HG02571 (cell line): ENCODE data around the gene CALB2.

ENCODE experiments used
- ATAC-seq: cut with Tn5 transposase; IDR thresholded peaks from one replicate; pipeline ENCODE4 v1.9.1; 2021; ENCODE audit warnings: mild to moderate bottlenecking, moderate library complexity; ENCODE audit not compliant: unreplicated experiment

The CALB2 gene

DNA sequence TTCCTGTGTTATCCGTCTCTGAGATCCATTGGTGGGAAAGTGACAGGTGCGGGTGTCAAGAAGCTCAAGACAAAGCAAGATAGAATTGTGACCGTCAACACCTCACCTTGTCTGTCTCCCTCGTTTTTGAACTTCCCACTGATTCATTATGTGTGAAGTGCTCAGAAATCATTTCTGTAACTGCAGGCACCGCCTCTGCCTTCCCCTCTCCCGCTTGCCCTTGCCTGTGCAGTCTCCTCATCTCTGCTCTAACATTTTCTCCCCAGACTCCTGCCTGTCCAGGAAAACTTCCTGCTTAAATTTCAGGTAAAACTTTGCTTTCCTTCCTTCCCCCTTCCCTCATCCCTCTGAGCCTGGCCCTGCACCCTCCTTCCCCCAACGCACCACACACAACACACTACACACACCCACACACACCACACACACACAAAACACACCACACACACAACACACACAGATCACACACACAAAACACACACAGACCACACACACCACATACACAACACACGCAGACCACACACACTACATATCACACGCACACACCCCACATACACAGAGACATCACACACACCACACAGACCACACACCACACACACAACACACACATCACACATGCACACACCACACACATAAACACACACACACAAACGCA lies 25.7 kb downstream of the CALB2 start:
- ATAC-seq: no peak

DNA sequence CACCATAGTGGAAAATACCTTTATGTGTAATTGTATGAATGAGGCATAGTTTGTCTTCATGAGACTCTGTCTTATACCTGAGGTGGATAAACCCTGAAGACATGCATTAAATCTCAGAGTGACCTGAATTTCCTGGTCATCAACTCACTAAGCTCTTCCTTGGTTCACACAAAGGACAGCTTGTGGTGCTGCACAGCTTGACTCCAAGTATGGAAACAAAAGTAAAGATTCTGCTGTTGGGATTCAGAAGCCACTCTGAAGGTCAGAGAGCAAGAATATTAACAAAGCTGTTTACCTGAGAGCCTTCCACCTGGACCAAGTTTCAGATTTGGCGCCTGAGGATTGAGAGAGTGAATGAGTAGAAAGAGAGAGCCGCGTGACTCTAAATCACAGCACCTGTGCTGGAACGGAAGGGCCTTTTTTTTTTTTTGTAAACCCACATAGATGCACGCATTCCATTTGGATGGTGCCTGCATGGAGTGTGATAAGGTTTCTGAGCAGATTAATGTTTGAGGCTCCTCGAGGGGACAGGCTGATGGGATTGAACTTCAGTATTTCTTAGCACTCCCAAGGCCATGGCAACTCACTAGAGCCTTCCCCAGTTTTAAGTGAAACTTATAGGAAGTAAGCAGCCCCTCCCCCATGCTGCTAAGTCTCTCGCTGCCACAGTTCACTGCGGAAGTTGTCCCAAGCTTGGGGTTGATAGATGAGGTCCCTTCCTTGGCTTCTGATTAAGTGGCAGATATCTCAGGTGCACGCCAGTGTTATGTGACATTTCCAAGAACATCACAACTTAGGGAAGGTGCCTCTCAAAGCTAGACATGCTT lies 28.7 kb downstream of the CALB2 start:
- no peak for ATAC-seq

DNA sequence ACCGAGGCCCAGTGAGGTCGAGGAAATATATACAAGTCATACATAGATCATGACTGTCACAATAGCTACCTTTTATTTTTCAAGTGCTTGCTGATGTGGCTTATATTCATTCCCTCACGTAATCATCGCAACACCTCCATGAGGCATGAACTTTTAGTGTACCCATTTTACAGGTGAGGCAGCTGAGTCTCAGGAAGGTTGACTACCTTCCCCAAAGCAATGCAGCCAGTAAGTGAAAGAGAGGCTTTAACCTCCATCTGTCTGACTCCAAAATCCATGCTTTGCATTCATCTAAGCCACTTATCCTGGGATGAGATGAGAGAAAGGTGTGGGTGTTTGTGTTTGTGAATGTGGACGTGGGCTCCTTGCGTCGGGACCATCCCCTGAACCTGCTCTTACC lies 30.8 kb downstream of the CALB2 start:
- ATAC-seq: no peak

DNA sequence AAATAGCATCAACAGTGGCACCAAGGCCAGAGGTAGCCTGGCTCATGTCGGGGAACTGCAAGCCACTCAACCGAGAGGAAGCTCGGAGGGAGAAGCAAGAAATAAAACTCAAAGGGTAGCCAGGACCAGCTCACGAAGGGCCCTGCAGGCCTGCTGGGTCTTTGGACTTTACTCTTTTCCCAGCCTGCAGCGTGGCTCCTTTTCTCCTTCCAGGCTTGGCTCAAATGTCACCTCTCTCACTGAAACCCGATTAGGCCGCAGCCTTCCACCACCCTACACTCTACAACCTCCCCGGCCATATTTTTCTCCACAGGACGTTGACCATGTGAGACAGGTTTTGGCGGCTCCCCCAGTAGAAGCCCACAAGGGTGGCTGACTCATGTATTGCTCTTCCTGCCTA lies 38.1 kb downstream of the CALB2 start:
- ATAC-seq: no peak

DNA sequence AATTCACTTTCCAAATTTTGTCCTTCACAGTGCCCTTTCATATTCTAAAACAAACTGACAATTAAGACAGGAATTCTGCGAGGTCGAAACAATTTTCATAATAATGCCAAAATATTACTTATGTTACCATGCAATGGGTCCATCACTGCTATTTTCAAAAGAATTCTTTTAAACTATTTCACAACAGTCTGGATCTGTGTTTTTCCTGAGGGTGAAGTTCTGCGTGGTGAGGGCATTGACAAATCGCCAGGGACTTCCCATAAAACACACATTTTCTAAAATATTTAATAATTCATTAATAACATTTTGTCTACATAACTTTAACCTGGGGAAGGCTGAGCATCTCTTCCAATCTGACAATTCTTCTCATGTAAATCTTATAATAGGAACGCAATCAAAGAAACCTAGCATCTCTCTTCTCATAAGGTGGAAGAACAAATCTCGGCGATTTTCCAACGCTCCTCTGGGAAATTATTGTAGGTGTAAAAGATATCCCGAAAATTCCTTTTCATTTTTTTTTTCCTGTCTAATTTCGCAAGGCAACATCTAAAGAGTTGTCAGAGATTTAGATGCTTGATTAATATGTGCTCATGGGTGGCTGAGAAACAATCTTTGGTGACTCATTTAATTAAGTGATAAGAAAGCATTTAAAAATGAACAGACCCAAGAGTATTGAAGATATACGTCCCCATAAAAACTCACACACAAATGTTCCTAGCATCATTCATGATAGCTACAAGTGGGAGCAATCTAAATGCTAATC lies 41.5 kb downstream of the CALB2 start:
- no peak for ATAC-seq

DNA sequence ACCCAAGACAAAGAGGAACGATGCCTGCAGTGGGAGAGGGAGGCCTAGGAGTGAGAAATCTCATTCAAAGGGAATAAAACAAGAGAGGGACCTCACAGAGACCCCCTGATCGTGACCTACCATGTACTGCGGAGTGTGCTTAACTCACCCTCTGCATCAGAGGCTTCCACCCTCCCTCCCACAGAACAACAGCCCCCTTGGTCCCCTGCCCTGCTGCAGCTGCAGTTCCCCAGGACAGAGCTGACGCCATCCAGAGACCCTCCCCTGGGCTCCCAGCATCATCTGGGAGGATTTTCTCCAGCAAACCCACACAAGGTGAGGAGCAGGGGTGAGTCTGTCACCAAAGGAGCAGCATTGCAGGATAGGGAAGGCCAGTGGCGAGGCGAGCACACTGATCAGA lies 43.5 kb downstream of the CALB2 start:
- no peak for ATAC-seq

DNA sequence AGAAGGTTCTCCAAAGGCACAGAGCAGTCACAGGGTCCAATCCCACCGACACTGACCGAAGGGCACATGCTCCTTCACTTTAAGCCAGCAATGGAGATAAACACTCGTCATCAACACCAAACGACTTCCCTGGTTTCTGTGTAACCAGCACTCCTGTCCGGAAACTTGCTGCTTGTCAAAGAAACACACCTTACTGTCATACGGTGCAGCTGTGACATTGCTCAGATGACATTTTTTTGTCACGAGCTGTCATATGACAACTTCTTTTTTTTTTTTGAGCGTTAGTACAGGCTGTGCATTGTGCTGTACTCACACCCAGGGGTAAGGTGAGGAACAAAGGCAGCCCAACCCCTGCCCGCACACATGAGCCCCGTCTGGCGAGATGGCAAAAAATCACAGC lies 44.2 kb downstream of the CALB2 start:
- ATAC-seq: no peak

DNA sequence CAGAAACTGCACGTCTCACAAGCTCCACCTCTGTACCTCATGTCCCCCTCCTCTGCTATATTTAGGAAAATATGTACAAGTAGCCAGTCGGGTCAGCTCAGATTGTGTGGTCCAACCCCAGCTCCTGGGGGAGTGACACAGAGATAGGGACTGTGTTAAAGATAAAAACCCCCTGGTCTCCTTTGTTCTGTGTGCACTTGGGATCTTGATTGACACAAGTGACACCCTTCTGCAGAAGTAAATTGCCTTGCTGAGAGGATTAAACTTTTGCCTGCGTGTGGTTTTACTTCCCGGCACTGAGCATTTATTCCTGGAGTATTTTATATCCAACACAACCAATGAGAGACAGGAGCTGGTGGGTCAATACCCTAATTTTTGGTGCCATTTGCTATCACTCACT lies 45.8 kb downstream of the CALB2 start:
- ATAC-seq: no peak

DNA sequence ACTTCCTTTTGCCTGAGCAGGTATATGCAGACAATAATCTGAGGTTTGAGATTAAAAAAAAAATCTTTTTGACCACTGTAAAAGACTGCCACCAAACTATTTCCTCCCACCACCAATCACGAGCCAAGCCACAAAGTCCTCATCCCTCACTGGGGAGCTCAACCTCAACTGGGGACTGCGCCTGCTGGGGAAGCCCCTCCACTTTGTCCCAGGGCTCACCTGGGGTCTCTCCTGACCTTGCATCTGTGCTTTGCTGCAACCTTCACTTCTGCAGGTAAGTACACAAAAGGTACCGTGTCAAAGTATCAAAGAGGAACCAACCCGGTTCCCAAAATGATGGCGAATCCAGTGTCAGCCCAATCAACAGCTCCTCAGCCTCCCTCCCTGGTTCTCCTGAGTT lies 47.8 kb downstream of the CALB2 start:
- ATAC-seq: no peak

DNA sequence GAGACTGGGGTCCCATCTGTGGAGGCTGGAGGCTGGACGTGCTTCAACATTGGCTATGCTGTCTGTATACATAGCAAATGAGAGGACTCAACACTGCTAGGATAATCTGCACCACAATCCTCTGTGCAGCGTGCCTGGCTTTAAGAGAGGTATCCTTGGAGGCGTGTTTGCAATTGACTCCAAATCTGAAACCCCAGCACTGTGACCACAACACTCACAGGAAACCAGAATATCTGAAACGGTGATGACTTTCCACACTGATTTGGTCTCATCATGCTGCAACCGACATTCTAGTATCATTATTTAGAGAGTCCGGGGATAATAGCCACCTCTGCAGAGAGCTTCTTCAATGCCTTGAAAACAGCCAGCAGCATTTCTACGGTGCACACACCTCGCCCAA lies 48.2 kb downstream of the CALB2 start:
- ATAC-seq: no peak

DNA sequence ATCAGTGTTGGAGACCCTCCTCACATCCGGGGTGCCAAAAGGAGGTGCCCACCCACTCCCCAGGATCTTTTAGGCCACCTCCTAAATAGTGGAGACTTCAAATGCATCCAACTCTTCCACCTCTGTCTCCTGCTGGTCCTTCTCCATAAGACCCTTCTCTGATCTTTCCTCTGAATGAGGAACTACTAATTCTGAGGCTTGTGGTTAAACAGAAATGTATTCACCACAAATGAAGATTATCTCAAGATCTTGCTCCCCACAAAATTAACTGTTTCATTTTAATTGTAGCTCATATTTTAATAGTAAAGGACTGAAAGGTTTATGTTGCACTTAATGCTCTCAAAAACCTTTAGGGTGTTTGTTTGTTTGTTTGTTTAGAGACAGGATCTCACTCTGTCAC lies 49.2 kb downstream of the CALB2 start:
- ATAC-seq: no peak

DNA sequence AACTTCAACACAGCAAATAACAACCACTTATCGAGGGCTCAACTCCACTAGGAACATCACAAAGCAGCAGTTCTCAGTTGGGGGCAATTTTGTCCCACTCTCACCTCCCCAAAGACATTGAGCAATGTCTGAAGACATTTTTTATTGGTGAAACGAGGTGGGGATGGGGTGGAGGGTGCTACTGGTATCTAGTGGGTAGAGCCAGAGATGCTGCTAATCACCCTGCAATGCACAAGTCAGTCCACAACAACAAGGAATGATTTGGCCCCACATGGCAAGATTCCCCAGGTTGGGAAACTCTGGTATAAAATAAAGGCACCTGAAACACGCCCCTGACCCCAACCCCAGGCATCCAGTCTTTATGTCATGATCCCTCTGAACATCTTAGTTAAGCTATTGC lies 50.0 kb downstream of the CALB2 start:
- no peak for ATAC-seq

DNA sequence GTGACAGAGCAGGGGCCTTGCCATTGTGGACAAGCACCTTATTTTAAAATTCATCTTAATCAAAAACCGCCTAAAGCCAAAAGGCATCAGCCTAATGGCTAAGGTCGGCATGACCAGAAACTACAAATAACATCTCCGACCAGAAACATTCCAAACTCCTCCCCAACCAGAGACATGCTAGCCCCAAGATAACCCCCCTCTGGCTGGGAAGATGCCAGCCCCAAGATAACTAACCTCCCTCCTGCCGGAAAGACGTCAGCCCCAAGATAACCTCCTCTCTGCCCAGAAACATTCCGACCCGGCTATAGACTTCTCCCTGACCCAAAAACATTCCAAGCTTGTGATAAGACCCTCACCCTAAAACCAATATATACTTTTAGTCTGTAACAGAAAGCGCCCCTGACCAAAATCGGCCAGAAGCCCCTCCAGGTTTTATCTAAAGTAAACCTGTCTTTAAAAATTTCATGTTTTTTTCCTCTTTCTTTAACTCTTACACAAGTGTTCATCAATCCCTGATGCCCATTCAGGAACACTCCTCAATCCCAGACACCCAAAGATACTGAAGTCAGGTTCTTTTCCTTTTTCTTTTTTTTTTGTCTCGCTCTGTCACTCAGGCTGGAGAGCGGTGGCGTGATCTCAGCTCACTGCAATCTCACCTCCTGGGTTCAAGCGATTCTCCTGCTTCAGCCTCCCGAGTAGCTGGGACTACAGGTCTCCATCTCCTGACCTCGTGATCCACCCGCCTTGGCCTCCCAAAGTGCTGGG lies 50.7 kb downstream of the CALB2 start:
- no peak for ATAC-seq

DNA sequence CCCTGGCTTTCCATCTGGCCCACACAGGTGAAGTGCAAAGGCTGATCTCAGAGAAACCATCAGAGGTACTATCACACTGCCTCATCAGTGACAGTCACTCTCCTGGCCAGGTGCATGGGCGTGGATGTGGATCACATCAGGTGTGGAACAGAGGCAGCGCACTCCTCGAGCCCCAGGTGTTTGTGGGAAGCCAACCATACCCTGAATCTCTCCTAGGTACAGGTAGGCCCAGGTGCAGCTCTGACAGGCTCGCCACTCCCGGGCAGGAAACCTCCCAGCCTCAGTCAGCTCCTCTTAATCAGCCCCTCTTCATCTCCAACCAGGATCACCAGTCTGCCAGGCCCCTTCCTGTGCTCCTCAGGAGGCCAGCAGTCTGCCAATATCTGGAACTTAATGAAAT lies 51.6 kb downstream of the CALB2 start:
- no peak for ATAC-seq

DNA sequence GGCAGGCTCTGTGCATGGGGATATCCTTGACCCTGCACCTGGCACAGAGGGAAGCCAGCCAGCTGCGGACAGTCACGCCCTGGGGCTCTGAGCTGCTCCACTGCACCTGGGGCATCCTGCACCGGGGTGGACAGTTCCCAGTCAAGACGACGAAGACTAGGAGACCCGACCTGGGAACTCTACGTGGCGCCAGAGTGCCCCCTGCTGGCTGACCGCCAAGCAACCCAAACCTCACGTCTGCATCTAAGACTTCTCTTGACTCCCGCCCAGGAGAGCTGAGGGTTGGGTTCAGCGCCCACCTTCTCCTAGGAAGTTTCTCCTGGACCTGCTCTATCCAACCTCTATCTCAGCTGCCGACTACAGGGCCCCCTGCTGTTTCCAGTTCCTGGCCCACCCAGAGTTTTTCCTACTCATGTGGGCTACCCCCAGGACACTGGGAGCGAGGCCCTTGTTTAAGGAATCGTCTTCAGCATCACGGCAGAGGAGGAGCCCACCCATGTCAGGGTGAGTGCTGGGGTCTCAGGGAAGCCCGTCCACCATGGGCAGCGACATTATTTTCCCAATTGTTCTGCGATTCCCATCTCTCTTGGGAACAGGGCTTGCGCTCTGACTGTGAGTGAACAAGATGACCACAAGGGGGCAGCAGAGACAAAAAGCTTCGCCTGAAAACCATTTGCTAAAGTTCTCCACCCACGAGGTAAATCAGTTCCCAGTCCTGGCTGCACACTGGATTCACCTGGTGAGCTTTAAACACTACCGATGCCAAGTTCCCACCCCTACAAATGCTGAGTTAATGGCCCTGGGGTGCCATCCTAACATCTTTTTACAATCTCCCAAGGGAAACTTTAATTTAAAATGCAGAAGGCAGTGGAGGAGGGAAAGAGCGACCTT lies 54.0 kb downstream of the CALB2 start:
- no peak for ATAC-seq

DNA sequence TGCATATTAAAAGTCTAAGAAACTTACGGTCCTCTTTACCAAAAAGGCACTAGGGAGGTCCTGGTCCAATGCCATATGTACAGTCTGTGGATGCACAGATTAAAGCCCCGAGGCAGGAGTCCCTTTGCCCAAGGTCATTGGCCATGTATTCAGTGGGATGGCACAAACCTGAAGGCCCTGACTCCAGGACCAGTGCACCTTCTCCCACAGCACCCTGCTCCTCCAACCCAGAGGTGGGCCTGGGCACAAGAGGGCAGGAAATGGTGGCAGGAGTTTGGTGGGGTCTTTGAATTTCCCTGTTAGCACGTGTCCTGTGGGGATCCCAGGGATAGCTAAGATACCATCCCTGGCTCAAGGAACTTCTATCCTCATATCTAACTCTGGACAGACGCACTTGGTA lies 54.8 kb downstream of the CALB2 start:
- ATAC-seq: no peak

DNA sequence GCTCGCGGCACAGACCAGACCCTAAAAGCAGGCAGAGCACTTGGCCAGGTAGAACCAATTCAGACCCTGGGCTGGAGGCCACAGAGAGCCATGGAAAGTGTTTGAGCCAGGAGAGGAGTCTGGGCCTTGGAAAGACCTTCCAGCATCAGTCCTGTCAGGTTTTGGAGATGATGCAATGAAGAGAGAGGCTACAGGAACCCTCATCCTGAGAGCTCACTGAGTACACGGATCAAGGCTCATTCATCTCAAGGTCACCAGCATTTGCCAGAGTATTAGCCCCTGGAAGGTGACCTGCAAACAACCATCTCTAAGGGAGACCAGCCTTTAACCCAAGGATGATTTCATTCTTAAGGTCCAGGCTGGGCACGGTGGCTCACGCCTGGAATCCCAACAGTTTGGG lies 55.5 kb downstream of the CALB2 start:
- ATAC-seq: no peak

DNA sequence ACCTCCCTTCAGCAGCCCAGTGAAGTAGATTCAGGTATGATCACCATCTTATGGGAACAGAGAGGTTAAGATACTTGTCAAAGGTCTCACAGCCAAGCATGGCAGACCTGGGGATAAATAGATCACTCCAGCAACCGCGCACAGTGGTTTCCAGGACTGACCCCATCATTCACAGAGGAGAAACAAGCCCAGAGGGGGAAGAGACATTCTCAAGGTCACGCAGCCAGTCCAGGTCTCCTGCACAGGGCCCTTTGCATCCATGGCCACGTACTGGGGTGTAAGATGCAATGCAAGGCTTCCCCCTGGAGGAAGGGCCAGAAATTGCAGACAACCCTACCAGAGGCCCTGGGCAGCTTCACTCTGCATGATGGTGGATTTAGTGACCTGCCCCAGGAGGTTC lies 63.4 kb downstream of the CALB2 start:
- ATAC-seq: no peak

DNA sequence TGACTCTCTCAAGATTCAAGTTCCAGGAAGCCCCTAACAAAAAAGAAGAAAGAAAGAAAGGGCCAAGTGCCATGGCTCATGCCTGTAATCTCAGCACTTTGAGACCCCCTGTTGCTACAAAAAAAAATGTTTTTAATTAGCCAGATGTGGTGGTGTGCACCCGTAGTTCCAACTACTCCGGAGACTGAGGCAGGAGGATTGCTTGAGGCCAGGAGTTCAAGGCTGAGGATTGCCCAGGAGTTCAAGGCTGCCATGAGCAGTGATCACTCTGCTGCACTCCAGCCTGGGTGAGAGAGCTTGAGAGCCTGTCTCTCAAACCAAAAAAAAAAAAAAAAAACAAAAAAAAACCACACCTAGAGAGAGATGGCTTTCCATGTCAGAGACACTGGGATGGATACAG lies 64.5 kb downstream of the CALB2 start:
- no peak for ATAC-seq

DNA sequence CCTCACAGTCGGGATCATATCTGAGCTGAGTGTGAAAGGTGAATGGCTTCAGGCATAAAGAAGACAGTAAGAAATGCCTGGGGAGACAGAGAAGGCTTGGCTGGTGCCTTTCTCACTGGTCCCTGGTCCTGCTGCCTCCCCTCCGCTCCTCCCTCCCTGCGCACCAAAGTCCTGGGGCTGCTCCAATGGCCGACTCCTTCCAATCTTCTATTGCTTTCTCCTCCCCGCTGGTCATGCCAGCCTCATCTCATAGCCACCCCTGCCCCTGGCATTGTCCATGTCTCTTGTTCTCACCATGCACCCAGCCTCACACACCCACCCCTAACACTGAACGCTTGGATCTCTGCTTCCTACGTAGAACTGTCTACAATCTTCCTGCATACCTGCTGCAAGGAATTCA lies 65.3 kb downstream of the CALB2 start:
- no peak for ATAC-seq
